Stimulated activated naive CD8-positive, alpha-beta T cell treated with anti-CD3 and anti-CD28 coated beads, Interleukin-15, Interleukin-2, amounts not matched to agents 100 ng/mL and 50 ng/mL, for 24 hours (primary cell): Measurements from ENCODE around the gene EML1.
"Not testable (repeated sequence)": the region's sequence is repeated elsewhere in the genome, so short reads cannot be mapped to it uniquely, and the experiment has no call there.

Source experiments
- H3K27ac Mint-ChIP-seq: one replicate; pipeline ENCODE4 v1.8.0; 2021; ENCODE audit warnings: mild to moderate bottlenecking, mixed read lengths
- H3K27me3 Mint-ChIP-seq: one replicate; pipeline ENCODE4 v1.8.0; 2021; ENCODE audit warnings: mixed read lengths
- H3K36me3 Mint-ChIP-seq: one replicate; pipeline ENCODE4 v1.8.0; 2021; ENCODE audit warnings: low read depth, mixed read lengths
- H3K4me1 Mint-ChIP-seq: one replicate; pipeline ENCODE4 v1.8.0; 2021; ENCODE audit warnings: low read depth, mixed read lengths
- H3K4me3 Mint-ChIP-seq: one replicate; pipeline ENCODE4 v1.8.0; 2021; ENCODE audit warnings: mild to moderate bottlenecking, mixed read lengths
- H3K9me3 Mint-ChIP-seq: one replicate; pipeline ENCODE4 v1.8.0; 2021; ENCODE audit warnings: mixed read lengths

EML1 gene

DNA sequence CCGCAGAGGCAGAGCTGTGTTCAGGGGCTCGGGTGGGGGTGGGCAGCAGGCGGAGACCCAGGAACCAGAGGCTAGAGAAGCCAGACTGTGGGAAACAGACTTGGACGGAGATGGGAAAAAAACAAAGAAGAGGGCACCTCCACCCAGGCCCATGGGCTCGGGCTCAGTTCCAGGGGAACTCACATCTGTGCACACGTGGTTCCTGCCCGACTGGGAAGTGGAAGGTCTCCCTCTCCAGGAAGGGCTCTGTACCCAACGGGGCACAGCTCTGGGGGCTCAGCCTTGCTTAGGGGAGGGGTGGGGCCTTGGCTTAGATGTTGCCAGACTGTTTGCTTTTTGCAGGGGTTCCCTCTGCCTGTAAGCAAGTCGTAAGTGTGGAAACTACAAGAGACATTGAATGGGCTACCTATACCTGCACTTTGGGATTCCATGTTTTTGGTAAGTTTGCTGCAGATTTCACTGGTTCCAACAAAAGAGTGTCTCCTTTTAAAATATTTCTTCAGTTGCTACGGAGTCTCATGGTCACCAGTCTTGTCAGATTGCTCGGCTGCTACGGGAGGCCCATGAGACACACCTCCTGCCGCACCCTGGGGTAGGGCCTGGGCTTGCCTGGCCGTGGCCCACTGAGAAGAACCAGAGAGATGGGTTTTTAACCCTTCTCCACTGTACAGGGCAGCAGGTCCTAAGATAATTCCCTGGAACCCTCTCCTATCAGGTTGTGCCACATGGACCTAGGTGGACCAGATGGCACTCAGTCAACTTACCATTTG, 144.4 kb downstream of the EML1 start:
- H3K4me1 Mint-ChIP-seq = no peaks in the 10 kb centered on the region
- H3K4me3 Mint-ChIP-seq = no peak overlapping the region
- H3K36me3 Mint-ChIP-seq = no peaks in the 10 kb centered on the region
- H3K27me3 Mint-ChIP-seq = no peaks in the 10 kb centered on the region
- no peaks in the 10 kb centered on the region for H3K9me3 Mint-ChIP-seq
- H3K27ac Mint-ChIP-seq = no peak overlapping the region

DNA sequence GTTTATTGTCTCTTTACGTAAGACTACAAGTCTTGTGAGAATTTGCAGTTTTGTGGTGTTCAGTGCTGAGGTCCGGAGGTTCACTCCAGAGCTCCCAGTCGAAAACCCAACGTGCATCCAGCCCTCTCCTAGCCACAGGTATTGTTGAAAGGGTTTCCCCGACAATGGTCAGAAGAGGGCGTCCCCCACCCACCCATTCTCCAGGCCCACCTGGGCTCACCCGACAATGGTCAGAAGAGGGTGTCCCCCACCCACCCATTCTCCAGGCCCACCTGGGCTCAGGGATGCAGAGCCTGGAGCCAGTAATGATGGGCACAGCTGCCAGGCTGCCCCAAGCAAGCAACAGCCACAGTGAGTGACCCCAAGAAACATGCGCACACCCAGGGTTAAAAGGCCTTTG, 145.2 kb downstream of the EML1 start:
- H3K36me3 Mint-ChIP-seq = no peaks in the 10 kb centered on the region
- no peak overlapping the region for H3K4me3 Mint-ChIP-seq
- H3K9me3 Mint-ChIP-seq = no peaks in the 10 kb centered on the region
- no peaks in the 10 kb centered on the region for H3K4me1 Mint-ChIP-seq
- H3K27me3 Mint-ChIP-seq = peaks cover under 1% of the 10 kb centered on the region
- H3K27ac Mint-ChIP-seq = no peak overlapping the region

DNA sequence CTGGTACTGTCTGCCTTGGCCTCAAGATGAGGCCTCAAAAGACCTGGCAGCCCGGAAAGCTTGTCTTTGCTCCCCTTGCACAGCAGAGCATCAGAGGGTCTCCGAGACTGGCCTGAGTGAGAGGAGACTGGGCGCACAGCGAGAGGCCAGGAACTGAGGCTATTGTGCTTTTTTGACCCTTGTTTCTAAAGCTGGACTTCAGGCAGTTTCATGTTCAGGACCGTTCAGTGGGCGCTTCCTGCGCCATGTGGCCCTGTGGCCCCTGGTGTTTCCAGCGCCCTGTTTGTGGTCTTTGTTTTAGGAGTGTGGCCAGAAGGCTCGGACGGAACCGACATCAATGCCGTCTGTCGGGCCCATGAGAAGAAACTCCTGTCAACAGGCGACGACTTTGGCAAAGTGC, 145.7 kb downstream of the EML1 start:
- Mint-ChIP-seq H3K4me1 (no peaks in the 10 kb centered on the region), H3K27me3 (peaks cover 4% of the 10 kb centered on the region), H3K27ac (no peak overlapping the region), H3K9me3 (no peaks in the 10 kb centered on the region), H3K4me3 (no peak overlapping the region), H3K36me3 (no peaks in the 10 kb centered on the region)

DNA sequence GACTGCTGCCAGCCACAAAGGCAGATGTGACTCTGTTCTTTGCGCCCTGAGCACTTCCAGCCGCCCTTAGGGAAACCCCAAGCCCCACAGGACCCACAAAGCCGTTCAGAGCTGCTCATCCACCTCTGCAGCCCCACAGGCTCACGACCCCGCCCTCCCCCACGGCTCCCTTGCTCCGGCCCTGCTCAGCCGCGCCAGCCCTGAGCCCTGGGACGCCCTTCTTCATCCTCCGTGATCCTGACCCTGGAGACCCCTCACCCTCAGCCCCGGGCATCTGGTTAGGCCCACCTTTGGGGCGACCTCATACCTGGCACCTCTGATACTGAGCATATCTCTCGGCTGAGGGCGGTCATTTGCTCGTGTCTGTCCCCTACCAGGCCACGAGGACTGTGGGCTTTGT, 146.2 kb downstream of the EML1 start:
- Mint-ChIP-seq H3K36me3 (no peaks in the 10 kb centered on the region), H3K4me3 (no peak overlapping the region), H3K9me3 (no peaks in the 10 kb centered on the region), H3K27ac (no peak overlapping the region), H3K27me3 (peaks cover 4% of the 10 kb centered on the region), H3K4me1 (no peaks in the 10 kb centered on the region)

DNA sequence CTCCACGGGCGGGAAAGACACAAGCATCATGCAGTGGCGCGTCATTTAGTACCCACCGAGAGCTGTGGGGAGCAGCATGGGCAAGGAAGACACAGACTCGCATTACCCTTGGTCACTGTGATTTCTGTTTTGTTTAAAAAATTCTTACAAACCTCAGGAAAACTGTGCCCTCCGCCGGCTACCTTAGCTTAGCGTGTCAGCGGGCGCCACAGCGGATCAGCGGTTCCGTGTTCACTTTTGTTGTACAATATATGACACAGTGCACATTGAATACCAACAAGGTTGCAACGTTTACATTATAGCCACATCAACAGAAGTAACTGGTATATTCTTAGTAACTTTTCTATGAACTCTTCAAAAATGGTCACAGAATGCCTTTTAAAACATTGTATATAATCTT, 146.9 kb downstream of the EML1 start:
- Mint-ChIP-seq H3K27ac (no peak overlapping the region), H3K4me3 (no peak overlapping the region), H3K27me3 (peaks cover 4% of the 10 kb centered on the region), H3K4me1 (no peaks in the 10 kb centered on the region), H3K36me3 (no peaks in the 10 kb centered on the region), H3K9me3 (no peaks in the 10 kb centered on the region)

DNA sequence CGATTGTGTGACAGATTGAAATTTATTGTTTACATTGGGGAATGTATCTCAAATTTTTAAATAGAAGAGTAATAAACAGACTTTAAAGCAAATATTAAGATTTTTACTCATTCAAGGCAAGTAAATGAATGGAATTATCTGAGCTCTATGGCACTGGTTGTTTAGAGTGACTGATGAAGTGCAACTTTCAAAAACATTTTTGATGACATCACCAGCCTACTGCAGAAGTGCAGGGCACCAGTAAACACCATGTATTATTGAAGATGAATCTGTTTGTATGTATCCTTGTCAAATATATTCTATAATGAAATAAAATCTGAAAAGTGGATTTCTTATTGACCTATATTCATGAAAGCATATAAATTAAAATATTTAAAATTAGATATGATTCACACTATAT, 148.0 kb downstream of the EML1 start:
- H3K4me1 Mint-ChIP-seq = peaks cover 2% of the 10 kb centered on the region
- peaks cover 5% of the 10 kb centered on the region for H3K27me3 Mint-ChIP-seq
- no peak overlapping the region for H3K27ac Mint-ChIP-seq
- no peaks in the 10 kb centered on the region for H3K36me3 Mint-ChIP-seq
- no peaks in the 10 kb centered on the region for H3K9me3 Mint-ChIP-seq
- no peak overlapping the region for H3K4me3 Mint-ChIP-seq

DNA sequence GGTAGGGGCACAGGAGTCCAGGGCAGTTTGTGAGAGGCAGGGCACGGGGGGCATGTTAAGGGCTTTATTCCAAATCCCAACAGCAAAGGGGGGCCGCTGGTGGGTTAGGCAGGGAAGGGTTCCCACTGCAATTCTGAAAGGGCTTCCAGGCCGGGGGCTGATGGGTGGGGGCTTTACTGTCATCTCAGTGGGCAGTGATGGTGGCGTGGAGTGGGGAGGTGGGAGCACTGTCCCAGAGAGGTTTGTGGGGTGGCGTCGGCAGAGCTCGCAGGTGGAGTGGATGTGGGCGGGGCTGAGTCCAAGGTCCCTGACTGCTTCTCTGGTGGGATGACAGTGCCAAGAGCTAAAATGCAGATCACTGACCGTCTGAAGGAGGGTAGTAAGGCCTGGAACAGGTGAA, 150.4 kb downstream of the EML1 start:
- H3K4me1 Mint-ChIP-seq = peaks cover 13% of the 10 kb centered on the region
- no peaks in the 10 kb centered on the region for H3K9me3 Mint-ChIP-seq
- H3K27ac Mint-ChIP-seq = no peak overlapping the region
- no peaks in the 10 kb centered on the region for H3K36me3 Mint-ChIP-seq
- no peak overlapping the region for H3K4me3 Mint-ChIP-seq
- peaks cover 13% of the 10 kb centered on the region for H3K27me3 Mint-ChIP-seq

DNA sequence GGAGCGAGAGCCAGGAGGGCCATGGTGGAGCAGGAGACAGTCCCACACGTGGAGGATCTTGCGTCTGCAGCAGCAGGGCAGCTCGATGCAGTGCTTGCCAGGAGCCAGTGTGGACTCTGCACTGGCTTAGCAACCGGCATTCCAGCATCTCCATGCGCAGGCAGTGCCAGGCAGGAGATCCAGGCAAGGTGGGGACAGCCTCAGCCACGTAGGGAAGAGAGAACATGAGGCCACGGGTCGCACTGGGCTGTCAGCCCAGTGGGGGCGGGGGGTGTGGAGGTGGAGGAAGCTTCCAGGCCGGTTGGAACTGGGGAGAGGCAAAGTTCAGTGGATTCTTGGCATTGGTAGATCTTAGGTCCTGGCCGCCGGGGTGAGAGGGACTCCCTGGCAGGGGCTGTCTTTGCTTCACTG, 151.0 kb downstream of the EML1 start:
- Mint-ChIP-seq H3K27me3 (peaks cover 13% of the 10 kb centered on the region), H3K36me3 (no peaks in the 10 kb centered on the region), H3K4me1 (peaks cover 13% of the 10 kb centered on the region), H3K27ac (no peak overlapping the region), H3K9me3 (no peaks in the 10 kb centered on the region), H3K4me3 (no peak overlapping the region)

DNA sequence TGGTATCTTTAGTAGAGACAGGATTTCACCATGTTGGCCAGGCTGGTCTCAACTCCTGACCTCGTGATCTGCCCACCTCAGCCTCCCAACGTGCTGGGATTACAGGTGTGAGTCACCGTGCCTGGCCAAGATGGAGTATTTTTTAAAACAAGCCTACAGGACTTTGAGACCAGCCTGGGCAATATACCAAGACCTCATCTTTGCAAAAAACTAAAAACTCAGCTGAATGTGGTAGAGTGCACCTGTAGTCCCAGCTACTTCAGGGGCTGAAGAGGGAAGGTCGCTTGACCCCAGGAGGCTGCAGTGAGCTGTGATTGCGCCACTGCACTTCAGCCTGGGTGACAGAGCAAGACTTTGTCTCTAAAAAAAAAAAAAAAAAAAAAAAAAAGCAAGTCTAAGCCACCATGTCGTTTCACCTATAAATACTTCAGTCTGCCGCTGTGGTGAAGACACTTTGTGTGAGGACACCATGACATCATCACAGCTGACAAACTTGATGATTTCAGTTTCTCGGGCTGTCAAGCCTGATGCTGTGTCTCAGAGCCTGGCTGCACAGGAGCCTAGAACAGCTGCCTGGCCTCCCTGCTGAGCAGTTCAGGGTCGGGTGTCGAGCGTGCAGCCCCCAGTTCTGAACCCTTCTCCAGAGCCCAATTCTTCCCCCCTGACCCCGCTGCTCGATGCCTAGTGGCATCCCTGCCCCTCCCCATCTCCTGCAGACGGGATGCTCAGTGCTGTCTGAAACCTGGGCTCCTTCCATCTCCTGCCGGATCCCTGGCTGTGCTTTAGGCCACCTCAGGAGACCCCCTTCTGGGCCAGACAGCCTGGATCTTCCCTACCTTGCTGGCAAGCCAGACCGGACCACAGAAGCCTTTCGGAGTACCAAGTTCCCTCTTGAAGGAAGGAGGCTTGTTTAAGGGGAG, 152.8 kb downstream of the EML1 start:
- no peaks in the 10 kb centered on the region for H3K36me3 Mint-ChIP-seq
- no peaks in the 10 kb centered on the region for H3K9me3 Mint-ChIP-seq
- peak overlapping the region; percentile 5 for H3K4me3 Mint-ChIP-seq
- peaks cover 13% of the 10 kb centered on the region for H3K27me3 Mint-ChIP-seq
- no peak overlapping the region for H3K27ac Mint-ChIP-seq
- peaks cover 13% of the 10 kb centered on the region for H3K4me1 Mint-ChIP-seq

DNA sequence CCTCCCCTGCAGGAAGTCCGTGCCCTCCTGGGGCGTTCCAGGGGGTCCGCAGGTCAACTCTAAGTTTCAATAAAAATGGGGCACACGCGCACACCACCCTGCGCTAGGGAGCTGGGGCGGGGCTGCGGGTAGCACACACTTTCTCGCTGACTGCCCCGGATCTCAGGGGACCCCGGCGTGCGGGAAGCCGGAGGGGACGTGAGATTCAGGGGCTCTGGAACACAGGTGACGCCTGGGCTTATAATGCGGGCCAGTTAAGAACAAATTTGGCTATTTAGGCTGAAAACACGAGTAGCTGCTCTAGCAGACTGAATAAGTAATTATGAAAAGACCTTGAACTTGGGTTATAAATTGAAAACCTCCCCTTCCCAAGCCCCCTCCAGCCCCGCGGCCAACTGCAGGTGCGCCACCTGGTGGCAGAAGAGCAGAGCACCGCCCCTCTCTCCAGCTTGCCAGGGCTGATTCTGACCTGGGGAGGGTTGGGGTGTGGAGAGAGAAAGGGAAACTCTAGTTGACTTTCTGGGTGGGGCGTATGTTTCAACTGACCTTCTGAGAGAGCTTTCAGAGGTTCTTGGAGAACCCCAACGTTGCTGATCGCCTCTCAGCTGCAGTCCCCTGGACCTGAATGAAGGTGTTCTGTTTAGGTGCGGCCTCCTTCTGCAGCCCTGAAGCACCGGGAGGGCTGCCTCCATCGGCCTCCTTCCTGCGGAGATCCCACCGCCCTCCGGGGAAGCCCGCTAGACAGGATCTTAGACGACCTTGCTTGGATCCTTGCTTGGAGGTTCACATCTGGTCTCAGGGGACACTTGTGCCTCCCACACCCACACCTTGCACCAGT, 153.7 kb downstream of the EML1 start:
- Mint-ChIP-seq H3K4me3 (peak overlapping the region; percentile 67), H3K4me1 (peaks cover 13% of the 10 kb centered on the region), H3K27me3 (peaks cover 13% of the 10 kb centered on the region), H3K9me3 (no peaks in the 10 kb centered on the region), H3K27ac (no peak overlapping the region), H3K36me3 (no peaks in the 10 kb centered on the region)

DNA sequence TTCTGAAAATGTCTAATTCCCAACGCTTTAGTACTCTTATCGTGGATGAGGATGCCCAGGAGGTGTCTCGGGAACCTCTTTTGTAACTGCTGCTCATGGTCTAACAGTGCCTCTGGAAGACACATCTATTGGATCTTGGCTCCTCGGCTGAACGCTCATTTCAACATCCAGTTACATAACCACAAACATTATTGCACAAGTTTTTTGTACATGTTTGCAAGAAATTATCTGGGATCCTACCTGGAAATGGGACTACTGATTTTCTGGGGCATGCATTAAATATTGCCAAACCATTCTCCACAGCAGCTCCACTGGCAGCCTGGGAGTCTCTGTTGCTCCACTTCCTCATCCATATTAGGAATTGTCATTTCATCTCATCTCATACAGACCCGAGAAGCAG, 154.5 kb downstream of the EML1 start:
- H3K27ac Mint-ChIP-seq = no peak overlapping the region
- no peaks in the 10 kb centered on the region for H3K9me3 Mint-ChIP-seq
- H3K36me3 Mint-ChIP-seq = no peaks in the 10 kb centered on the region
- peak overlapping the region; percentile 41 for H3K4me3 Mint-ChIP-seq
- peaks cover 13% of the 10 kb centered on the region for H3K4me1 Mint-ChIP-seq
- H3K27me3 Mint-ChIP-seq = peaks cover 13% of the 10 kb centered on the region

DNA sequence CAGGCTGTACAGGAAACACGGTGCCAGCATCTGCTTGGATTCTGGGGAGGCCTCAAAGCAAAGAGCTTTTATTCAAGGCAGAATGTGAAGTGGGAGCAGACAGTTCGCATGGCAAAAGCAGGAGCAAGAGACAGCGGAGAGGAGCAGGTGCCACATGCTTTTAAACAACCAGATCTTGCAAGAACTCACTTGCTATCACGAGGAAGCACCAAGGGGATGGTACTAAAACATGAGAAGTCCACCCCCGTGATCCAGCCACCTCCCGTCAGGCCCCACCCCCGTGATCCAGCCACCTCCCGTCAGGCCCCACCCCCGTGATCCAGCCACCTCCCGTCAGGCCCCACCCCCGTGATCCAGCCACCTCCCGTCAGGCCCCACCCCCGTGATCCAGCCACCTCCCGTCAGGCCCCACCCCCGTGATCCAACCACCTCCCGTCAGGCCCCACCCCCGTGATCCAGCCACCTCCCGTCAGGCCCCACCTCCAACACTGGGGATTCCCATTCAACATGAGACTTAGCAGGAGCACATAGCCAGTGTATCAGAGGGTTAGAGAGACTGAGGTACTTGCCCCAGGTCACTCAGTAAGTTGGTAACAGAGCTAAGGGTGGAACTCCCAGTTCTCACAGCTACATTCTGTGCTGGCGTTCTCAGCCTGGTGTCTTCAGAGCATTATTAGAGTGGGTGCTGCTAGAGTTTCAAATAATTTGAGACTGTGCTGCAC, 156.0 kb downstream of the EML1 start:
- not testable (repeated sequence) for H3K36me3 Mint-ChIP-seq, H3K4me3 Mint-ChIP-seq, H3K9me3 Mint-ChIP-seq, H3K27ac Mint-ChIP-seq
- peaks cover 14% of the 10 kb centered on the region for H3K27me3 Mint-ChIP-seq
- peaks cover 13% of the 10 kb centered on the region for H3K4me1 Mint-ChIP-seq

DNA sequence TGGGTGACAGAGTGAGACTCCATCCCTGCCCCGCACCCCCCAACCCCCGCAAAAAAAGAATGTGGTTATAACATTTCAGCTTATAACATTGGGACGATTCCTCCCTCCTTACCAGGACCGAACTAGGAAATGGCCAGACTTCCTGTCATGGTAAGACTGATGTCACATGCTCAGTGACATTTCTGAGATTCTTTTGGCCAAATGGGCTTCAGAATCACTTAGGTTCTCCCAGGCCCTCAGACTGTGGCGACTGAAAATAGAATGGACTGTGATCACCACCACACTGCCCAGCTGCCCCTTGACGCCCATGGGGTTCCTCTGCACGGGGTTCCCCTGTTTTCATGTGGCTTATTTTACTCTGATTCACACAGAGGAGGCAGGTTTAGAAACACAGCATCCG, 157.0 kb downstream of the EML1 start:
- Mint-ChIP-seq H3K4me3 (no peak overlapping the region), H3K36me3 (no peaks in the 10 kb centered on the region), H3K9me3 (no peaks in the 10 kb centered on the region)

DNA sequence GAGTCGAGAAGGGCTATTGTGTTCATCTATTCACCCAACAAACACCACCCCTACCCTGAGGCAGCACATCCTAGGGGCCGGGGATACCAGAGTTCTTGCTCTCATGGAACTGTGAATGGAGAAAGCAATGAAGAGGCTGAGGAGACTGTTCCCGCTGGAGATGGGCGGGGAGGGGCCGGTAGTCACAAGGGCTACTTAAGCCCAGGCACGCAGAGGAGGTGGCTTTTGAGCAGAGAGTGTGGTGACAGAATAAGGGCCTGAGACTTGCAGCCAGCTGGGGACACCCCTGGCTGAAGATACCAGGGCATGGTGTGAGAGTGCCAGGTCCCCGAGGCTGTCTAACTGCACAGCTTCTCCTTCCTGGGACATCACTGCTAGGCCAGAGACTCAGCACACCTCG, 157.9 kb downstream of the EML1 start:
- Mint-ChIP-seq H3K4me1 (peaks cover 12% of the 10 kb centered on the region), H3K27ac (no peak overlapping the region), H3K36me3 (no peaks in the 10 kb centered on the region), H3K27me3 (peaks cover 17% of the 10 kb centered on the region), H3K4me3 (no peak overlapping the region), H3K9me3 (no peaks in the 10 kb centered on the region)

More for the DNA sequence above, 157.0 kb downstream of the EML1 start:
- Mint-ChIP-seq H3K27me3 (peaks cover 16% of the 10 kb centered on the region), H3K4me1 (peaks cover 13% of the 10 kb centered on the region), H3K27ac (no peak overlapping the region)
